Kidney (tissue), 14 donors: ENCODE data around the gene LZTFL1. TPM values are rescaled to one million over a fixed set of nuclear protein-coding genes. Genes with fewer than 3 reads are reported as not detected.

Source experiments
- DNase-seq, 5 donors: peaks; one replicate each; pipeline ENCODE4 v3.0.0-alpha.2; 2013 to 2020
- FAIRE-seq: peaks from 2 replicates; lab custom pipeline; 2012; peaks lifted over from hg19 to GRCh38; lab: Jason Lieb, UNC
- H3K27ac ChIP-seq, 2 donors: one replicate each; pipeline ENCODE4 v1.7.0; 2013; ENCODE audit warnings: low read depth in 2 of 2, low read length in 2 of 2, inconsistent platforms in 1 of 2
- H3K27me3 ChIP-seq: one replicate; pipeline ENCODE4 v1.7.1; 2013; ENCODE audit warnings: low read length, inconsistent platforms; ENCODE audit not compliant: control insufficient read depth, insufficient read depth
- H3K36me3 ChIP-seq, 3 donors: one replicate each; pipeline versions ENCODE4 v1.7.0 to v1.7.1; 2013; ENCODE audit warnings: low read length in 3 of 3, control low read depth in 1 of 3, inconsistent platforms in 1 of 3; ENCODE audit not compliant: insufficient read depth in 3 of 3, control insufficient read depth in 2 of 3
- H3K4me1 ChIP-seq, 3 donors: one replicate each; pipeline versions ENCODE4 v1.7.0 to v1.7.1; 2013; ENCODE audit warnings: low read length in 3 of 3, inconsistent platforms in 1 of 3, low read depth in 1 of 3; ENCODE audit not compliant: control insufficient read depth in 2 of 3, insufficient read depth in 2 of 3
- H3K4me3 ChIP-seq, 3 donors: one replicate each; pipeline versions ENCODE4 v1.7.0 to v1.8.1; 2013; ENCODE audit warnings: low read length in 3 of 3, control low read depth in 1 of 3, inconsistent platforms in 1 of 3
- H3K9ac ChIP-seq, 3 donors: one replicate each; pipeline versions ENCODE4 v1.7.0 to v1.7.1; 2013; ENCODE audit warnings: low read length in 3 of 3, control low read depth in 1 of 3, inconsistent platforms in 1 of 3
- H3K9me3 ChIP-seq, 3 donors: one replicate each; pipeline versions ENCODE4 v1.7.0 to v1.7.1; 2013; ENCODE audit warnings: low read length in 3 of 3, control low read depth in 1 of 3, inconsistent platforms in 1 of 3; ENCODE audit not compliant: control insufficient read depth in 2 of 3, insufficient read depth in 1 of 3
- intact Hi-C: fragments of 100-400 bp; cut with DNase I; formaldehyde crosslinking; loops from one replicate; pipeline ENCODE4 v1.11.1; 2022
- polyA plus RNA-seq: library from polyadenylated mRNA; stranded (reverse); fragments of 350-450 nt; fragmentation: Illumina TruSeq; extraction: RNeasy Lipid Tissue Mini Kit (QIAGEN cat#74804); gene quantifications from one replicate; pipeline ENCODE4 v1.2.3, GENCODE V29; 2014; ENCODE audit warnings: low read depth, low replicate concordance; ENCODE audit not compliant: insufficient read depth
- total RNA-seq: library from RNA; stranded (reverse); fragmentation: NEBNext Ultra II Directional; extraction: Animal tissue kit (Norgen Biotek cat#: 25700); gene quantifications from one replicate; pipeline ENCODE4 v1.2.1, GENCODE V29; 2021
- TF ChIP-seq, protein P1 (sequence below): IDR thresholded peaks from 3 replicates; pipeline ENCODE4 v1.5.1; 2012; ENCODE audit warnings: mild to moderate bottlenecking, moderate library complexity, borderline replicate concordance; ENCODE audit not compliant: insufficient read depth; ENCODE audit errors: extremely low read depth
- donor health status: control.
- donor health status: control.
- donor health status: control.
- donor health status: control.
- donor health status: control.
- donor health status: DM: yes; HTN: yes; CAD: no.
- donor health status: Normal renal cell carcinoma (clear cell type).

LZTFL1 gene
- total and polyA plus RNA-seq, 2 donors from 2014 or later: 13.9 to 30.9 TPM

DNA sequence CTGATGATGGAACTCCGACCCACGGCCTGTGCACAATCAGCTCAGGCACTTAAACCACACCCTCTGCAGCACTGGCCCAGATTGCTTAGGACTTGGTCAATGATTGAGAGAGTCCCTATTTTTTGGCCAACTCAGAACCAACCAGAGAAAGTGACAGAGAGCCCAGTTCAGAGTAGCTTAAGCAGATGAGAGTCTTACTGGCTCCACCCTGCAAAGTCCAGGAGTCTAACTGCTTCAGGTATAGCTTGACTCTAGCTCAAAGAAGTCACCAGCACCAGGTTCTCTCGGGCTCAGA, 65.7 kb downstream of the LZTFL1 start:
- intact Hi-C loops: no loop called here
- FAIRE-seq (no peak), DNase-seq (no peak)
- Histone ChIP-seq H3K4me1 (no peaks in the 10 kb centered on the region), H3K27ac (no peak overlapping the region), H3K9ac (no peak overlapping the region), H3K36me3 (no peaks in the 10 kb centered on the region), H3K27me3 (no peaks in the 10 kb centered on the region), H3K4me3 (no peak overlapping the region), H3K9me3 (no peaks in the 10 kb centered on the region)
- TF ChIP-seq, protein P1, sequence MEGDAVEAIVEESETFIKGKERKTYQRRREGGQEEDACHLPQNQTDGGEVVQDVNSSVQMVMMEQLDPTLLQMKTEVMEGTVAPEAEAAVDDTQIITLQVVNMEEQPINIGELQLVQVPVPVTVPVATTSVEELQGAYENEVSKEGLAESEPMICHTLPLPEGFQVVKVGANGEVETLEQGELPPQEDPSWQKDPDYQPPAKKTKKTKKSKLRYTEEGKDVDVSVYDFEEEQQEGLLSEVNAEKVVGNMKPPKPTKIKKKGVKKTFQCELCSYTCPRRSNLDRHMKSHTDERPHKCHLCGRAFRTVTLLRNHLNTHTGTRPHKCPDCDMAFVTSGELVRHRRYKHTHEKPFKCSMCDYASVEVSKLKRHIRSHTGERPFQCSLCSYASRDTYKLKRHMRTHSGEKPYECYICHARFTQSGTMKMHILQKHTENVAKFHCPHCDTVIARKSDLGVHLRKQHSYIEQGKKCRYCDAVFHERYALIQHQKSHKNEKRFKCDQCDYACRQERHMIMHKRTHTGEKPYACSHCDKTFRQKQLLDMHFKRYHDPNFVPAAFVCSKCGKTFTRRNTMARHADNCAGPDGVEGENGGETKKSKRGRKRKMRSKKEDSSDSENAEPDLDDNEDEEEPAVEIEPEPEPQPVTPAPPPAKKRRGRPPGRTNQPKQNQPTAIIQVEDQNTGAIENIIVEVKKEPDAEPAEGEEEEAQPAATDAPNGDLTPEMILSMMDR: no peak

DNA sequence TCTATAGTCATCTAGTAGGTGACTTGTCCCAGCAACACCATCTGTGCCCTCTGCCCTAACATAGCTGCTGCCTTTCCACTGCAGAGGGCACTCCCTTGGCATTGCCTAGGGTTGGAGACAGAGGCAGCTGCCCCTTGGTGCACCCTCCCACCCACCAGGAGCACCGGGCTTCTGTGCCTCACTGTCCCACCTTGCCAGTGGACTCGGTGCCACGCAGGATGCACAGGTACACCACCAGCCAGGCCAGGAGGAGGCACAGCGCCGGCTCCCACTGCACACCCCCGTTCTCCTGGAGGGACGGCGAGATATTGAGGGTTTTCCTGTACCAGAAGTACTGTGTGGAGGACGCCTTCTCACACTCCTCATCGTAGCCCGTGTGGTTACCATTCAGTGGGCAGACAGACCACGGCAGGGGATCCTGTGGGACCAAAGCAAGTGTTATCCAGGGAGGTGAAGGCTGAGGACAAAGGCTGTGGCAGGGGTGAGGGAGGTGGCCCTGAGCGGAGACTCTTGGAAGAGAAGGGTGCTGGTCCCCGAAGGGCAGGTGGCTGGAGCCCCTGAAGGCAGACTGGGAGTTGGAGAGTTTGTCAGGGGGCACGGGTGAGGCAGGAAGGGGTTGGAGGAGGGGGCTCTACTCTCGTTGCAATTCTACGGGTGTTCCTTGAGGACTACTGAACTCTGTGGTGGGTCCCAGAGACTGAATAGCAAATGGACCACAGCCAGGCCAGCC, 66.2 kb downstream of the LZTFL1 start:
- Histone ChIP-seq H3K36me3 (no peaks in the 10 kb centered on the region), H3K4me1 (no peaks in the 10 kb centered on the region), H3K27me3 (no peaks in the 10 kb centered on the region), H3K4me3 (no peak overlapping the region), H3K27ac (no peak overlapping the region), H3K9ac (no peak overlapping the region), H3K9me3 (no peaks in the 10 kb centered on the region)
- intact Hi-C loops: no loop called here
- TF ChIP-seq, protein P1: no peak
- no peak for FAIRE-seq
- DNase-seq: no peak

DNA sequence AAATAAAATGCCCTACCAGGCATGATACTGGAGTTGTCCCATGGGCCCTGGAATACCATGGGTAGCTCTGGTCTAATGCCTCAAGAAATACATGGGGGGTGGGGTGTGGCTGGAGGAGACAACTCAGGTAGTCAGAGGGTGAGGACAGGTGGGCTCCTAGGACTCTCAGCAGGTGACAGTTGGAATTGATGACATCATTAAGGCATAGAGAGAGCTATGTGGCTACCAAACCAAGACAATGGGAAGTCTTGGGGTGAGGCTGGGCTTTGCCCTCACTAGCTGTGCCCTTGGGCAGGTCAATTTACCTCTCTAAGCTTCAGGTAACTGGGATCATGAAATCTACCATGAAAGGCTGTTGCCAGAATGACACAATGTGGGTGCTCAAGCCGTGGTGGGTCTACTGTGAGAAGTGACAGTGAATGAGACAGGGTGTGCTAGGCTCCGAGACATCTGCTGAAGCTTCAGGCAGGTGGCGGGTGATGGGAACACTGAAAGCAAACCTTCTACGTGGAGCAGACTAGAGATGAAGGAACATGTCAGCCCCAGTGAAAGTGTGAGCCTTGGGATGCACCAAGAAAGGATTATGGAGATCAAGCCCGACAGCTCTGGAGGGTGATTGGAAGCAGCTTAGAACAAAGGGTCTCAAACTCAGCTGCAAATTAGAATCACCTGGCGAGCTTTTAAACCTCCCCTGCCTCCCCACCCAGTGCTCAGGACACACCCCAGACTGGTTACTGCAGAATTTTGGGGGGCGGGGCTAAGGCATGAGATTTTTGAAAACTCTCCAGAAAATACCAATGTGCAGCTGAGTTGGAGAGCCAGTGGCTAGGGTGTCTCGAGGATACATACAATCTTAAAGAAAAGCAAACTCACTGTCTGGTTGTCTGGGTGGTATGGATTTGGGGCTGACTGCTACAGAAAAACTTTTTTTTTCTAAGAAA, 67.1 kb downstream of the LZTFL1 start:
- Histone ChIP-seq H3K27ac (no peak overlapping the region), H3K9me3 (no peaks in the 10 kb centered on the region), H3K4me3 (no peak overlapping the region), H3K4me1 (no peaks in the 10 kb centered on the region), H3K9ac (no peak overlapping the region), H3K36me3 (no peaks in the 10 kb centered on the region), H3K27me3 (no peaks in the 10 kb centered on the region)
- TF ChIP-seq, protein P1: no peak
- intact Hi-C loops: no loop called here
- no peak for FAIRE-seq
- DNase-seq: no peak
